Gastrocnemius medialis (tissue), 4 donors: ENCODE data around the gene PNMA1.

Experiments used
- CTCF ChIP-seq, 5 experiments: fragments of 450-650 bp in 3 of 5; fragments of 200-600 bp in 2 of 5; sonication (generic) in 2 of 5; IDR thresholded peaks in 4 of 5; conservative IDR thresholded peaks in 1 of 5; 1 replicate in 4 of 5; 2 replicates in 1 of 5; pipeline ENCODE4 v1.5.1; 2016 to 2019; ENCODE audit warnings: antibody characterized with exemption in 5 of 5, mild to moderate bottlenecking in 3 of 5, moderate library complexity in 3 of 5
- POLR2A ChIP-seq, 2 donors: fragments of 450-650 bp; IDR thresholded peaks; one replicate each; pipeline ENCODE4 v1.6.1; 2017; ENCODE audit warnings: antibody characterized with exemption in 2 of 2, mild to moderate bottlenecking in 2 of 2, moderate library complexity in 2 of 2

GRCh38 chr14:73728717-73729330, 14.6 kb upstream of the PNMA1 start:
- TF ChIP-seq CTCF (IDR thresholded peaks at IDR 0.05 in 4 of 5, conservative IDR thresholded peaks at IDR 0.05 in 1 of 5) (peak; percentile 93 to 98 (median 96)), POLR2A (IDR thresholded peaks at IDR 0.05) (no peak)
